ENCODE measurements around the gene GABRB1.

GRCh38 chr4:47444031-47444430 is 412.7 kb downstream of the GABRB1 start:
- TF ChIP-seq CTCF (IDR thresholded peaks at IDR 0.05; ENCODE audit: low read depth, low read length) (no peak), EZH2phosphoT487 (IDR thresholded peaks at IDR 0.05; ENCODE audit: low read depth) (no peak)
